ENCODE measurements around the gene CDCA4. TPM values are rescaled to one million over a fixed set of nuclear protein-coding genes. Genes with fewer than 3 reads are reported as not detected.
A peak's percentile ranks its signal among the peaks of the same experiment; 100 is the strongest.

Gene CDCA4
- polyA plus RNA-seq, 1 donor = 23.0 TPM

GRCh38 chr14:105059035-105059924 lies 38.4 kb upstream of the CDCA4 start:
- no peak for DNase-seq

- DNase-seq = no peak
Observed at GRCh38 chr14:105058521-105059034, 37.7 kb upstream of the CDCA4 start.

- DNase-seq = no peak
Observed at GRCh38 chr14:105056303-105056831, 35.5 kb upstream of the CDCA4 start.

GRCh38 chr14:105055736-105056302 lies 34.9 kb upstream of the CDCA4 start:
- DNase-seq = no peak

- no peak for DNase-seq
Observed at GRCh38 chr14:105055334-105055733, 34.5 kb upstream of the CDCA4 start.

GRCh38 chr14:105053996-105054395 lies 33.1 kb upstream of the CDCA4 start:
- DNase-seq = no peak

- DNase-seq = no peak
Observed at GRCh38 chr14:105053421-105053820, 32.5 kb upstream of the CDCA4 start.

- DNase-seq = no peak
Observed at GRCh38 chr14:105052110-105052458, 31.2 kb upstream of the CDCA4 start.

- DNase-seq = no peak
Observed at GRCh38 chr14:105051182-105052109, 30.6 kb upstream of the CDCA4 start.

GRCh38 chr14:105050551-105050897 lies 29.6 kb upstream of the CDCA4 start:
- no peak for DNase-seq

GRCh38 chr14:105049753-105050550 lies 29.1 kb upstream of the CDCA4 start:
- no peak for DNase-seq

- no peak for DNase-seq
Observed at GRCh38 chr14:105047283-105048016, 26.6 kb upstream of the CDCA4 start.

- DNase-seq = no peak
Observed at GRCh38 chr14:105046891-105047282, 26.0 kb upstream of the CDCA4 start.

GRCh38 chr14:105045710-105046326 lies 24.9 kb upstream of the CDCA4 start:
- peak; percentile 76 for DNase-seq

GRCh38 chr14:105043641-105044040 lies 22.8 kb upstream of the CDCA4 start:
- no peak for DNase-seq

- DNase-seq = no peak
Observed at GRCh38 chr14:105042813-105043212, 21.9 kb upstream of the CDCA4 start.

- no peak for DNase-seq
Observed at GRCh38 chr14:105041841-105042765, 21.2 kb upstream of the CDCA4 start.

GRCh38 chr14:105039458-105040205 lies 18.7 kb upstream of the CDCA4 start:
- no peak for DNase-seq
